HG02610 (cell line): ENCODE measurements around the gene SPECC1.
"Not testable (repeated sequence)": the region's sequence is repeated elsewhere in the genome, so short reads cannot be mapped to it uniquely, and the experiment has no call there.

ENCODE experiments used
- ATAC-seq: cut with Tn5 transposase; IDR thresholded peaks from one replicate; pipeline ENCODE4 v1.9.1; 2021; ENCODE audit warnings: mild to moderate bottlenecking, moderate library complexity; ENCODE audit not compliant: unreplicated experiment

The SPECC1 gene

DNA sequence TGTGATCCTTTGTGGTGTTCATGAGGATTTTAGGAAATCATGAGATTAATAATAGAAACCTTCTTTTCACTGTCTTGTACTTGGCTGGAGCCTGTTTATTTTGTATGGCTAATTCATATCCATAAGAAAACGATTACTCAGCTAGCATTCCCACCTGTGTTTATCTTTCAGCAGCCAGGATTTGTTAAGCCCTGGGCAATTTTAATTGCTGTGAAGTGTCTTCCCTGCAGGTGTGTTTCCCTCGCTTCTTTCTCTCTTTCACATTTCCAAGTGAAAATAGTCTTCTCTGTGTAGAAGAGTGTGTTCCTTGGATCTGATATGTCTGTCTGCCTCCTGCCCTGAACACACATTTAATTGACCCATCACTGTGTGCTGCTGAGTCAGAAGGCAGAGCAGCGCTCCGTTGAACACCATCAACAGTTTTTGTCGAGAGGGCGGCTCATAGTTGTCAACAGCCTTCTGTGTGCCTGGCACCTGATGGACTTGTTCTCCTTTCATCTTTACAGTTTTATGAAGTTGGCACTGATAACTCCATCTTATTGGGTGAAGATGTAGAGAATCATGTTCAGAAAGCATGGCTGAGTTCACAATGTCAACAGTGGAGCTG lies 83.2 kb downstream of the SPECC1 start:
- ATAC-seq = no peak

DNA sequence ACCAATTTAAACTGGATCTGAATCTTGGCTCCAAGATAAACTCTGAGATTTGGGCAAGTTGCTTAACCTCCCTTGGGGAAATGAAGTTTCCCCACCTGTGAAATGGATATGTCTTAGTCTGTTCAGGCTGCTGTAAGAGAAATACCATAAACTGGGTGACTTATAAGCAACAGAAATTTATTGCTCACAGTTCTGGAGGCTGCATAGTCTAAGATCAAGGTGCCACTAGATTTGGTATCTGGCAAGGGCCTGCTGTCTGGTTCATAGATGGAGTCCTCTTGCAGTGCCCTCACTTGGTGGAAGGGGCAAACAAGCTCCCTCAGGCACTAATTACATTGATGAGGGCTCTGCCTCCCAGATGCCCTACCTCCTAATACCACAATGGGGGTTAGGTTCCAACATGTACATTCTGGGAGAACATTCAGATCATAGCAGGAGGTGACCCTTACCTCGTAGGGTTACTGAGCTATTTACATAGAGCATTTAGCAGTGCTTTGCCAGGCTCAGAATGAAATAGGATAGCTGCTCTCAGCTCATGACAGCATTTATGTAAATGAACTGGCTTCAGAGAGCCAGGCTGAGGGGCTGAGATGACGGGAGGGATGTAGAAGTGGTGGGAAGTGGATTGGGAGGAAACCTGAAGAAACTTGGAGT lies 83.9 kb downstream of the SPECC1 start:
- no peak for ATAC-seq

DNA sequence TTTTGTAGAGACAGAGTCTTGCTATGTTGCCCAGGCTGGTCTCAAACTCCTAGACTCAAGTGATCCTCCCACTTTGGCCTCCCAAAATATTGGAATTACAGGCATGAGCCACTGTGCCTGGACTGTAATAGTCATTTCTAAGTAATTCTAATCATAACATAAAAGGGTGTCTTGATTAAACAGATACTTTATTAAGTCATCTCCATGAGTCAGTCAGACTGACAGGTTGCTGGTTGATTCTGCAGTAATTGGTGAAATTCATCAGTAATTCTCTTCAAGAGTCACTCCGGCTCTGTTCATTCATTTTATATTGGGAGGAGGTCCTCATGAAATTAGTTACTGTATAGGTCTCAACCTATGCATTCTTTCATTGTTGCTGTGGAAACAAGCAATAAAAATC lies 85.6 kb downstream of the SPECC1 start:
- ATAC-seq = no peak

DNA sequence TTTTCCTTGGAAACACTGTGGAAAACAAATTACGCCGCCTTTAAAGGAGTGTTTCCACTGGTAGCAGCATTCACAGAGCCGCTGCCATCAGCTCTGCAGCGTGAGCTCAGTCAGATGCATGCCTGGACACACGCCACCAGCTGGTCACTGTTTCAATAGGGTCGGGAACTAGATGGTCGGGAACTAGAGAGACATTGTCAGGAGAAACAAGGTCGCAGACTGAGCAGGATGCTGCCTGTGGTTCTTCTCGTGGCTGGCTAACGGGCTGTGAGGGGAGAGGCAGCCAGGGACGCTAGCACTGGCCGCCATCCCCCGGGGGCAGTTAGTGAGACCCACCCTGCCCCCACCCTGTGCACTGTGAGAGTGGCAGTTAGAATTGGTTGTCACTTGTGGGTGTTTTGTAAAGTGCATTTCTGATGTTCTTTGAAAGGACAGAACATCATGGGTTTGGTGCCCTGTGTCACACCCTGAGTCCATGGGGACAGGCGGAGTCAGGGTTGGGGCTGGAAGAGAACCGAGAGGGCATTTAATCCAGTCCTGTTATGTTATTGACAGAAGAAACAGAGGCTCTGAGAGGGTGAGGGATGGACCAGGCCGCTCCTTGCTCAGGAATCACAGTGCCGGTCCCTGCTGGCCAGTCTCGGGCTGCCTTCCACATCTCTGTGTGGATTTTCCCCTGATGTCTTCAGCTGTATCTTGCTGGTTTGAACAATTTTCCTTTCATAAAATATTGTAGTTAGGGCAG lies 86.3 kb downstream of the SPECC1 start:
- no peak for ATAC-seq

DNA sequence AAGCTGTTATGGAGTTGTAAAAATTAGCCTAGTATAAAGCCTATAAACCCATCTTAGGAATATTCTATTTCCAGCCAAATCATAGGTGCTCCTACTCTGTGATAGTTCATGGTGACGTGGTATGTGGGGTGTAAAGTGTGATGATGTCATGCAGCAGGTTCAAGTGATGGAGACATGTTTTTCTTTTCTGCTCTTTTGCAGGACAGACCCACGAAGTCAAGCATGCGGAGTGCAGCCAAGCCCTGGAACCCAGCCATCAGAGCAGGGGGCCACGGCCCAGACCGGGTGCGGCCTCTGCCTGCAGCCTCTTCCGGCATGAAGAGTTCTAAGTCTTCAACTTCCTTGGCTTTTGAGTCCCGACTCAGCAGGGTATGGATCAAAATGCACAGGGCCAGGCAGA lies 87.3 kb downstream of the SPECC1 start:
- ATAC-seq = no peak

DNA sequence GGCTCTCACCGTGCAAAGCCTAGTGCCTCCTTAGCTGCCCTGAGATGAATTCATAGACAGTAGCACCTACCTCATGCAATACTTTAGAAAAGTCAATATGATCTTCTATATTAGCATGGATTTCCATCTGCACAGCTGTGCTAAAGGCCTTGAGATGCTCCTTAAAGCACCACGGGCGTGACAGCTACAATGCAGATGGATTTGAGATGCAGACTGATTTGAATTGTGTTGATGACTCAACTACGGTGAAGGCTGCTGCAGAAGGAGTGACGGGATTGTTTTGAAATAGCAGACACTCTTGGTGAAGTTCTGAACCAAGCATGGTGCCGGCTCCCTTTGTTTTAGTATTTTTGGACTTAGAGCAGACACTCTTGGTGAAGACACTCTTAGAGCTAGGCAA lies 88.2 kb downstream of the SPECC1 start:
- no peak for ATAC-seq

DNA sequence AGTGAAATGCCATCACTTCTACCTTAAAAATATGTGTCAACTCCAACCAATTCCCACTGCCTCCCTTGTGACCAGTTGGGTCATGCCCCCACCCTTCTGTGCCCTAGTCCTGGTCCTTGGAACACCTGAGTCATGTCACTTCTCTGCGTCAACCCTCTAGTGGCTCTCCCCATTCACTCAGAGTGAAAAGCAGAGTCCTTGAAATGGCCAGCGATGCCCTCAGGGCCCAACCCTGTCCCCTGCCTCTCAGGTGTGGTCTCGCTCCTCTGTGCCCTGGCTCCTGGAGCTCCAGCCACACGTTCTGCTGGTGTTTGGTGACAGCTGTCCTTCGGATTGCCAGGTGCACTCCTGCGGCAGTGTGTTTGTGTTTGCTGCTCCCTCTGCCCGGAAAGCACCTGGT lies 89.2 kb downstream of the SPECC1 start:
- no peak for ATAC-seq

DNA sequence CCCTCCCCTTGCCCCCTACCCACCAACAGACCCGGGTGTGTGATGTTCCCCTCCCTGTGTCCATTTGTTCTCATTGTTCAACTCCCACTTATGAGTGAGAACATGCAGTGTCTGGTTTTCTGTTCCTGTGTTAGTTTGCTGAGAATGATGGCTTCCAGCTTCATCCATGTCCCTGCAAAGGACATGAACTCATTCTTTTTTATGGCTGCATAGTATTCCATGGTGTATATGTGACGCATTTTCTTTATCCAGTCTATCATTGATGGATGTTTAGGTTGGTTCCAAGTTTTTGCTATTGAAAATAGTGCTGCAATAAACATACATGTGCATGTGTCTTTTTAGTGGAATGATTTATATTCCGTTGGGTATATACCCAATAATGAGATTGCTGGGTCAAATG lies 91.6 kb downstream of the SPECC1 start:
- not testable (repeated sequence) for ATAC-seq

DNA sequence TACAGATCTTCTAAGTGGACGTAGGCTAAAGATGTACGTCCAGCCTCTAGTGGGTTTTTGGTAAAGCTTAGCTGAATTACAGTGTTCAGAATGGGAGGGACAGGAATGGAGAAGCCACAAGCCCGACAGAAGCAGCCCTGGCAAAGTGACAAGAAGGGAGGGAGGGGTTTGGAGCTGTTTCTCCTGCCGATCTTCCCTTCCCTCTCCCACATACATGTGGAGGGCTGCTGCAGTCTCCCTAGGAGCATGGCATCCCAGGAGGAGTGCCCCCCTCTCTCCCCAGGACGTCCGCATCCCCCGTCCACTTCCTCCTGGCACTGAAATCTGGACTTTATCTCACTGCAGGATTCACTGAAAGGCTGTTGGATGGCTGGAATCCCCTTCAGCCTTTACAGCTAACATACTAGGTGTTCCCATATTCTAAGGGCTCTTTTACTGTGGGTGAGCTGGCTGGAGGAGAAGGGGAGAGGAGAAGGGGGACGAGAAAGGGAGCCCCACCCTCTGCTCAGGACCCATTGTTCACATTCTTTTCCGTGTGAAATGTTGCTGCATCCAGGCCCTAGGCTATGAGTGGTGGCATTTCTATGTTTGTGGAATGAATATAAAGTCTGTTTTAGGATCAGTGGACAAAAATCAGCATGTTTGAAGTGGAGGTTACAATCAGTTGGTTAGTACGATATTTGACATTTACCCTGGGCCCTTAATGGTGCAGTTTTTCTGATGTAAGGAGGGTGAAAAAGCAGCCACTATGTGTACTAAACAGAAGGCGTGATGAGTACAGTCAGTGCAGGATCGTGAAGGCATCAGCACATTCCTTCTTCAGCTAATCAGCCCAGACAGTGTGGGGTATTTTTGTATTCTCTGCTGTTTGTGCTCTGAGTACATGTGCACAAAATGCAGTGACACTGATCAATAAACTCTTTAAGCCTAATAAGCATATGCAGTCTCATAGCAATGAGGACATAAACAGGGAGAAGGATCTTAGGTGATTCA lies 94.6 kb downstream of the SPECC1 start:
- ATAC-seq = no peak

DNA sequence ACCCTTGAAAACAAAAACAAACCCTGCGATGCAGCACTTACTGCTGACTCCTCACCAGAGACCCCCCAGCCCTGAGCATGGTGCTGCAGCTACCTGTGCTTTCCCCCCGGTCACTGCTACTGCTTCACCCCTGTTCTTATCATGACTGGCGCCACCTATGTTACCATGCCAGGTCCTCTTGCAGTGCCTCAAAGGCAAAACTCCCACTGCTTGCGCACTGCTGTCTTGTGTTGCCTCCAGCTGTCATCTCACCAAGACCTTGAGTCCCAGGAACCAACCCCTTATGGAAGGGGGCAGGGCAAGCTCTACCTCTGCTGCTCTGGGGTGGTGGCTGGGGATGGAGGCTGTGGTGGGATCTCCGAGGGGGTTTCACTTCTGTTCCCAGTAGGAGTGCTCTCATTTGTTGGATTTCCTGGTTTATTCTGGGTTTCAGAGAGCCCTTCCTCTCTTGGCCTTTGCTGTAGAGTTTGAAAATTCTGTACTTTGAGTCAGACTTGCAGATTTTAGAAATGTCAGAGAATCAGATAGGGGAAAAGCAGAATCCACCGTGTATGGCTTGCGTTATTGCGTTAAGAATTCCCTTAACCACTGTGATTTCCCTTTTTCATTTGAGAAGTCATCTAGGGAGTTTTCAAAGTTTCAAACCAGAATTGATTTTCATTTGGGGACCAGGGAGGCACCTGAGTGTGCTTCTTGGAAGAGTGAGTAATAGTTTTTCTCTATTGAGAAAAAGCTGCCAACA lies 96.6 kb downstream of the SPECC1 start:
- no peak for ATAC-seq

DNA sequence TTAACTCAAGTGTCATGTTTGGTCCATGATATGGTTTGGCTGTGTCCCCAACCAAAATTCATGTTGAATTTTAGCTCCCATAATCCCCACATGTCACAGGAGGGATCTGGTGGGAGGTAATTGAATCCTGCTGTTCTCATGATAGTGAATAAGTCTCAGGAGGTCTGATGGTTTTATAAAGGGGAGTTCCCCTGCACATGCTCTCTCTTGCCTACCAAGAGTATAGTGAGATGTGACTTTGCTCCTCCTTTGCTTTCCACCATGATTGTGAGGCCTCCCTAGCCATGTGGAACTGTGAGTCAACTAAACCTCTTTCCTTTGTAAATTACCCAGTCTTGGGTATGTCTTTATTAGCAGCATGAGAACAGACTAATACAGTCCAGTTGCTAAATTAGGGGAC lies 97.3 kb downstream of the SPECC1 start:
- ATAC-seq = not testable (repeated sequence)

DNA sequence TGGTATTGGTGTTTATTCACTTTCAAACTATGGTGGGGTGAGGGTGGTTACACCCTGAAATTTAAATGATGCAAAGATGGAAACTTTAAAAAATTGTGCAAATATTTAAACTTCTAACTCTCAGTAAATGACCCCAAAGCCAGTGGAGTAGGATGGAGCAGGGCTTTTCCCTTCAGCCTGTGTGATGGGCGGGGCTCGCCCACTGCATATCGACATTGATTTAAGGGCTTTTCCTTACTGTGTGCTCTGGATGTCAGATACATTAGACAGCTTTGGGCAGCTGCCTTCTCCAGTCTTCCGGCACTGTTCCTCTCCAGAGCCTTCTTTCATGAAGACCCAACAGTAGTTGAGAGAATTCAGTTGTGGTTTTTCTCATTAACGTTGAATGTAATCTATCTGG lies 99.9 kb downstream of the SPECC1 start:
- no peak for ATAC-seq

DNA sequence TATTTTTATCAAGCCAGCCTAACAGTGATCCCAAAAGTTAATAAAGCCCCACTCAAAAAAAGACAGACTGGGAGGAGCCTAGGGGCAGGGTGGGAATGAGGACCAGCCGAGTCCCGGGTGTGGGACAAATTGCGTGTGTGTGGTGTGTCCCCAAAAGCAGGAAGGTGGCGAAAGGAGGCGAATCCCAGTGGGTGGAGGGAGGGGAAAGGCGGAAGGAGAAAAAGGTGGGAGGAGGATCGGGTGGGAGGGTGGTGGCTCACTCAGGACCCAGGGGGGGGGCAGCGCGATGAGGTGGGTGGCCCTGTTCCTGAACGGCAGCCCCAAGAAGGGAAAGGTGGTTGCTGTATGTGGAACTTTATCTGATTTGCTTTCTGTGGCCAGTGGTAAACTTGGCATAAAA lies 102.4 kb downstream of the SPECC1 start:
- ATAC-seq = no peak

DNA sequence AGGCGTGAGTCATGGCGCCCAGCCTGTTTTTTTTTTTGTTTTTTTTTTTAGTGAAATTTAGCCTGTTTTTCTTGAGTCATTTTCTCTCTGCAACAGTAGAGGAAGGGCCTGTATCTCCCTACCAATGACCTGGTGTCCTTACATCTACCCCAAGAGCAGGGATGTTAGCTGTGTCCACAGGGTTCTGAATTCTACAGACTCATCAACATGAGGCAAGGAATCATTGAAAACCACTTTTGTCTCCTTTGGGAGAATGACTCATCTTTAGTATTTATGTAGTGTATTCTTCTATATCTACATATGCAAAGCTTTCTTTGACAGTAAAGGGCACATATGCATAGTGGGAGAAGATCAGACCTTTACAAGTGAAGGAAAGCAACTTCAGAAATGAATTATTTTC lies 105.3 kb downstream of the SPECC1 start:
- ATAC-seq = no peak

DNA sequence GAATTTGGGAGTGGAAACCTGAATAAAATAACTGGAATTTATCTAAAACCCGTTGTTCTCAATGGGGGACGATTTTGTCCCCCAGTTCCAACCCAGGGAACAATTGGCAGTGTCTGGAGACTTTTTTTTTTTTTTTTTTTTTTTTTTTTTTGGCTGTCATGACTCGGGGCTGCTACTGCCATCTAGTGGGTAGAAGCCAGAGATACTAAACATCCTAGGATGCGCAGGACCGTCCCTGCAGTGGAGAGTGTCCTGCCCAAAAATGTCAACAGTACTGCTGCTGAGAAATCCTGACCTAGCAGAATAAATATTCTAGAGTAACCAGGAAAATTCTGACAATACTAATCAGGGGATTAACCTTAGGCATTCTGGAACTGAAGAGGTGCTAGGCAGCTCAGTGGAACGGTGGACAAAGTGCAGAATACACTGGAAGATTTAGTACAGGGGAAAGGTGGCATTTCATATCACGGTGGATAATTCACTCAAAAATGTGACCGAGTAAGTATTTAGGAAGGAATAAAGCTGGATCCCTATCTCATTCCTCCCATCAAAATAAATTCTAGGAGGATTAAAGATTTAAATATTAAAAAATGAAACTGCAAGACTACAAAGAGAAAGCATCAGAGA lies 107.6 kb downstream of the SPECC1 start:
- no peak for ATAC-seq

DNA sequence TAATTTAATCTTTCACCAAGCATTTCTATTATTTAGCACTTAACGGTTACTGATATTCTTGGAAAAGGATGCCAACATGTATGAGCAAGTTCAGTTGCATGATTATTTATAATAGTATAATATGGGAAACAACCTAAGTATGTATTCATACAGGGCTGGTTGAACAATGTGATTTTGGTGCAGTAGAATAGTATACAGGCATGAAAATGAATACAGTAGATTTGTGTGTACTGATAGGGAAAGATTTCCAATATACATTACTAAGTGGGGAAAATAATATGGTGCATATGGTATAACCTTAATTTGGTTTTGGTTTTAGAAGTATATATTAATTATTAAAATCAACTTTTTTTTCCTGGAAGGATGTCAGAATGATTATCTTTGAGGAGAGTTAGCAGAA lies 109.1 kb downstream of the SPECC1 start:
- ATAC-seq = no peak

DNA sequence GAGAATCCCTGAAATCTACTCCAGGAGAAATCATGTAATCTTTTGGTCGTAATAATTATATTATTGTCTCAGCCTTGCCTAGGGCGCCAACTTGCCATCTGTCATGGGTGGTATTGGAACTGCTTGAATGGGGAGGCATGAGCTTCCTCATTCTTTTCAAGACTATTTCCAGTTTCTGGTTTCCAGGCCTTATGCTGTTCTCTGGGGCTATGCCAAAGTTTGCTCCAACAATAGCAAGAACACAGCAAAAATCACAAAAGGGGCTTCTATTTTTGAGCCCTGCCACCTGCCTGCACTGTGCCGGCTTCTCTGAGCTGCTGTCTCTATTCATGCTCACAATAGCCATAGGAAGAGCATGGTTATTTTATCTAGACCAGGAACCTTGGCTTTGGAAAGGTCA lies 111.7 kb downstream of the SPECC1 start:
- ATAC-seq = no peak

DNA sequence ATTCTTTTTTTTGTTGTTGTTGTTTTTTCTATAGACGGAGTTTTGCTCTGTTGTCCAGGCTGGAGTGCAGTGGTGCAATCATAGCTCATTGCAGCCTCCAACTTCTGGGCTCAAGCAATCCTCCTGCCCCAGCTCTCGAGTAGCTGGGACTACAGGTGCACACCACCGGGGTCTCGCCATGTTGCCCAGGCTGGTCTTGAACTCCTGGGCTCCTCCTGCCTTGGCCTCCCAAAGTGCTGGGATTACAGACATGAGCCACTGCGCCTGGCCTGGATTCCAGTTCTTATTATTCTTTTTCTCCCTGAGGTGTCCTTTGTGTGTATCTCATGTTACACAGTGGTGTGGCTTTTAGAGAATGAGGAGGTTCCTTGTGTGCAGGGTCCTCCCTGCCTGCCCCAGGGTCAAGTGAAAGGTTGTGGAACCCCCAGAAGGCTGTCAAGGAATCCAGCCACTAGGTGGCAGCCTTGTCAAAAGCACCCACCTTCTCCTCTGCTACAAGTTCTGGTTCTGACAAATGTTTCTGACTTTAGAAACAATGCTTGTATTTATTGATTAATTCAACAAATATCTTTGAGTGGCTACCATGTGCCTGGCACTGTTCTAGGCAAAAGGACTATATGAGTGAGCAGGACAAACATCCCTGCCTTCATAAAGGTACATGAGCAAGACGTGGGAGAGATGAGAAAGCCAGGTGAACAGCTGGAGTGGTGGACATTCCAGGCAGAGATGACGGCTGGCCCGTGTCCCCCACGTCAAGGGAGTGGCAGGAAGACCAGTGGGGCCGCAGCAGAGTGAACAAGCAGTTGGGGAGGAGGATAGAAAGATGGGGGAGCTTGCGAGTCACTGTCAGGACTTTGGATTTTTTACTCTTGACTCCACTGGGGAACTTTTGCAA lies 112.4 kb downstream of the SPECC1 start:
- ATAC-seq = no peak

DNA sequence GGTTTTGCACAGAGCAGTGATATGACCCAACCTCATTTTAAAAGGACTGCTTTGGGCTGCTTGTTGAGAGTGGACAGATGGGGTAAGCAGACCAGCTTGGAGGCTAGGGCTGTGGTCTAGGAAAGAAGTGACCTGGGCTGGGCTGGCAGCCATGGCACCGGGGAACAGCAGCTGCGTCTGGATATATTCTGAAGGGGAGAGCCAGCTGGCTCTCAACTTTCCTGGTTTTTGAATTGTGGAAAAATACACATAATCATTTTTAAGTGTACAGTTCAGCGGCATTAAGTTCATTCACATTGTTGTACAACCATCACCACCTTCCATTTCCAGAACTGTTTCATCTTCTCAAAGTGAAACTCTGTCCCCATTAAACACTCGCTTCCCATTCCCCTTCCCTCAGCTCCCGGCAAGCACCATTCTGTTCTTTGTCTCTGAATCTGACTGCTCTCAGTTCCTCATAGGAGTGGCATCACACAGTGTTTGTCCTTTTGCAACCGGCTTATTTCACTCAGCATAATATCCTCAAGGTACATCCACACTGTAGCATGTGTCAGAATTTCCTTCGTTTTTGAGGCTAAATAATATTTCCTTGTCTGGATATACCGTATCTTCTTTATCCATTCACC lies 113.2 kb downstream of the SPECC1 start:
- no peak for ATAC-seq
